ENCODE results near the gene SLC44A3. TPM values are rescaled to one million over a fixed set of nuclear protein-coding genes. Genes with fewer than 3 reads are reported as not detected.

The SLC44A3 gene
- total RNA-seq, 5 donors from 2014 or later (not counting 1 experiment from before 2014, with no cell fraction given), result 0.30 to 0.99 (median 0.74) TPM; not detected in 1

GRCh38 chr1:94817712-94818111 lies 2.4 kb upstream of the SLC44A3 start:
- ChIA-PET POLR2A (no interaction called here), CTCF (interaction anchor here in 1 of 2 donors (1.0 kb wide), 1 partner anchor 13 kb away, joined by 4 read pairs; no protein-coding TSS in a partner anchor)
- no peak for DNase-seq
- Histone ChIP-seq H3K9me3 (no peaks in the 10 kb centered on the region), H3K4me3 (ENCODE audit: control insufficient read depth in 1 of 2, extremely low read depth in 1 of 2, low read length in 1 of 2) (no peak overlapping the region), H3K27me3 (replicated peaks in 1 of 2; ENCODE audit: control insufficient read depth in 2 of 2, extremely low read depth in 1 of 2, insufficient read depth in 2 of 2, low read length in 1 of 2) (peaks cover 15 to 18% of the 10 kb centered on the region in 2 experiments), H3K36me3 (ENCODE audit: control insufficient read depth in 2 of 2, extremely low read depth in 1 of 2, insufficient read depth in 1 of 2, low read length in 1 of 2) (no peaks in the 10 kb centered on the region), H3K27ac (ENCODE audit: low read length) (no peak overlapping the region), H3K4me1 (ENCODE audit: control insufficient read depth in 1 of 2, extremely low read depth in 1 of 2, insufficient read depth in 2 of 2, low read length in 2 of 2) (peaks cover 2 to 12% of the 10 kb centered on the region in 2 experiments)
- no peak overlapping the region for H3K4me3 Mint-ChIP-seq
- peaks cover 0 to 15% (median 10%) of the 10 kb centered on the region in 3 donors for H3K4me1 Mint-ChIP-seq
- WGBS (ENCODE audit: insufficient coverage), result no CpG with 5 or more reads among the region's 2 CpGs
- no peak overlapping the region for H3K27ac Mint-ChIP-seq
- peaks cover 31 to 55% of the 10 kb centered on the region in 2 donors for H3K27me3 Mint-ChIP-seq
- no peak for ATAC-seq (replicated peaks in 1 of 4)
- H3K36me3 Mint-ChIP-seq, result no peaks in the 10 kb centered on the region
- H3K9me3 Mint-ChIP-seq, result peaks cover 0 to 9% (median 0%) of the 10 kb centered on the region in 3 donors

GRCh38 chr1:94819238-94819944 lies 766 bp upstream of the SLC44A3 start:
- DNase-seq (no peak), ATAC-seq (replicated peaks in 1 of 4) (no peak)
- ChIA-PET POLR2A (no interaction called here), CTCF (no interaction called here)
- Mint-ChIP-seq H3K27ac (no peak overlapping the region), H3K4me3 (peak overlapping the region; percentile 54 to 69 (median 65)), H3K27me3 (peaks cover 36 to 59% of the 10 kb centered on the region in 2 donors), H3K36me3 (no peaks in the 10 kb centered on the region), H3K4me1 (peaks cover 0 to 15% (median 10%) of the 10 kb centered on the region in 3 donors), H3K9me3 (no peaks in the 10 kb centered on the region)
- peaks cover 20 to 21% of the 10 kb centered on the region in 2 experiments for H3K27me3 ChIP-seq (replicated peaks in 1 of 2; ENCODE audit: control insufficient read depth in 2 of 2, extremely low read depth in 1 of 2, insufficient read depth in 2 of 2, low read length in 1 of 2)
- WGBS (ENCODE audit: insufficient coverage), result 40% methylated on average over 1 of the region's 14 CpGs
- H3K36me3 ChIP-seq (ENCODE audit: control insufficient read depth in 2 of 2, extremely low read depth in 1 of 2, insufficient read depth in 1 of 2, low read length in 1 of 2), result no peaks in the 10 kb centered on the region
- H3K27ac ChIP-seq (ENCODE audit: low read length), result no peak overlapping the region
- no peaks in the 10 kb centered on the region for H3K9me3 ChIP-seq
- H3K4me1 ChIP-seq (ENCODE audit: control insufficient read depth in 1 of 2, extremely low read depth in 1 of 2, insufficient read depth in 2 of 2, low read length in 2 of 2), result peaks cover 2 to 12% of the 10 kb centered on the region in 2 experiments
- peak overlapping the region; percentile 11 to 33 for H3K4me3 ChIP-seq (ENCODE audit: control insufficient read depth in 1 of 2, extremely low read depth in 1 of 2, low read length in 1 of 2)

GRCh38 chr1:94820936-94821335 lies 779 bp downstream of the SLC44A3 start:
- 33% methylated on average over 1 of the region's 7 CpGs for WGBS (ENCODE audit: insufficient coverage)
- Mint-ChIP-seq H3K9me3 (no peaks in the 10 kb centered on the region), H3K4me1 (peaks cover 0 to 15% (median 10%) of the 10 kb centered on the region in 3 donors), H3K27ac (no peak overlapping the region), H3K4me3 (peak overlapping the region; percentile 13 to 57 (median 44)), H3K27me3 (peaks cover 33 to 56% of the 10 kb centered on the region in 2 donors), H3K36me3 (no peaks in the 10 kb centered on the region)
- peaks cover 21 to 25% of the 10 kb centered on the region in 2 experiments for H3K27me3 ChIP-seq (replicated peaks in 1 of 2; ENCODE audit: control insufficient read depth in 2 of 2, extremely low read depth in 1 of 2, insufficient read depth in 2 of 2, low read length in 1 of 2)
- H3K27ac ChIP-seq (ENCODE audit: low read length), result no peak overlapping the region
- no peaks in the 10 kb centered on the region for H3K36me3 ChIP-seq (ENCODE audit: control insufficient read depth in 2 of 2, extremely low read depth in 1 of 2, insufficient read depth in 1 of 2, low read length in 1 of 2)
- no peaks in the 10 kb centered on the region for H3K9me3 ChIP-seq
- POLR2A ChIA-PET, result no interaction called here
- peaks cover 2 to 12% of the 10 kb centered on the region in 2 experiments for H3K4me1 ChIP-seq (ENCODE audit: control insufficient read depth in 1 of 2, extremely low read depth in 1 of 2, insufficient read depth in 2 of 2, low read length in 2 of 2)
- no peak for DNase-seq
- ATAC-seq (replicated peaks in 1 of 4), result no peak
- CTCF ChIA-PET, result interaction anchor here in 1 of 2 donors (0.6 kb wide), 1 partner anchor 321 kb away, joined by 5 read pairs; no protein-coding TSS in a partner anchor
- H3K4me3 ChIP-seq (ENCODE audit: control insufficient read depth in 1 of 2, extremely low read depth in 1 of 2, low read length in 1 of 2), result no peak overlapping the region

GRCh38 chr1:94821636-94822305 lies 1.6 kb downstream of the SLC44A3 start:
- H3K4me3 ChIP-seq (ENCODE audit: control insufficient read depth in 1 of 2, extremely low read depth in 1 of 2, low read length in 1 of 2), result no peak overlapping the region
- no peak overlapping the region for H3K27ac Mint-ChIP-seq
- 100% methylated on average over 1 of the region's 9 CpGs for WGBS (ENCODE audit: insufficient coverage)
- ChIA-PET CTCF (interaction anchor here in 1 of 2 donors (0.6 kb wide), 1 partner anchor 33 kb away, joined by 4 read pairs; no protein-coding TSS in a partner anchor), POLR2A (interaction anchor here in 1 of 2 donors (0.6 kb wide), 1 partner anchor 32 kb away, joined by 3 read pairs; no protein-coding TSS in a partner anchor)
- peaks cover 2 to 12% of the 10 kb centered on the region in 2 experiments for H3K4me1 ChIP-seq (ENCODE audit: control insufficient read depth in 1 of 2, extremely low read depth in 1 of 2, insufficient read depth in 2 of 2, low read length in 2 of 2)
- H3K27me3 Mint-ChIP-seq, result peaks cover 33 to 54% of the 10 kb centered on the region in 2 donors
- no peaks in the 10 kb centered on the region for H3K9me3 ChIP-seq
- no peaks in the 10 kb centered on the region for H3K9me3 Mint-ChIP-seq
- ATAC-seq (replicated peaks in 1 of 4) (no peak), DNase-seq (no peak)
- no peaks in the 10 kb centered on the region for H3K36me3 ChIP-seq (ENCODE audit: control insufficient read depth in 2 of 2, extremely low read depth in 1 of 2, insufficient read depth in 1 of 2, low read length in 1 of 2)
- H3K36me3 Mint-ChIP-seq, result no peaks in the 10 kb centered on the region
- H3K27ac ChIP-seq (ENCODE audit: low read length), result no peak overlapping the region
- peaks cover 23 to 25% of the 10 kb centered on the region in 2 experiments for H3K27me3 ChIP-seq (replicated peaks in 1 of 2; ENCODE audit: control insufficient read depth in 2 of 2, extremely low read depth in 1 of 2, insufficient read depth in 2 of 2, low read length in 1 of 2)
- no peak overlapping the region for H3K4me3 Mint-ChIP-seq
- H3K4me1 Mint-ChIP-seq, result peaks cover 0 to 15% (median 10%) of the 10 kb centered on the region in 3 donors

GRCh38 chr1:94823116-94823515 lies 3.0 kb downstream of the SLC44A3 start:
- no peak for DNase-seq
- 100% methylated on average over 2 of the region's 3 CpGs for WGBS (ENCODE audit: insufficient coverage)
- no peak overlapping the region for H3K27ac ChIP-seq (ENCODE audit: low read length)
- H3K27me3 ChIP-seq (replicated peaks in 1 of 2; ENCODE audit: control insufficient read depth in 2 of 2, extremely low read depth in 1 of 2, insufficient read depth in 2 of 2, low read length in 1 of 2), result peaks cover 24 to 25% of the 10 kb centered on the region in 2 experiments
- POLR2A ChIA-PET, result no interaction called here
- no peaks in the 10 kb centered on the region for H3K36me3 Mint-ChIP-seq
- no peaks in the 10 kb centered on the region for H3K36me3 ChIP-seq (ENCODE audit: control insufficient read depth in 2 of 2, extremely low read depth in 1 of 2, insufficient read depth in 1 of 2, low read length in 1 of 2)
- H3K4me1 ChIP-seq (ENCODE audit: control insufficient read depth in 1 of 2, extremely low read depth in 1 of 2, insufficient read depth in 2 of 2, low read length in 2 of 2), result peaks cover 2 to 12% of the 10 kb centered on the region in 2 experiments
- no peaks in the 10 kb centered on the region for H3K9me3 ChIP-seq
- no peak overlapping the region for H3K4me3 ChIP-seq (ENCODE audit: control insufficient read depth in 1 of 2, extremely low read depth in 1 of 2, low read length in 1 of 2)
- peaks cover 32 to 45% of the 10 kb centered on the region in 2 donors for H3K27me3 Mint-ChIP-seq
- H3K9me3 Mint-ChIP-seq, result no peaks in the 10 kb centered on the region
- CTCF ChIA-PET, result no interaction called here
- no peak overlapping the region for H3K4me3 Mint-ChIP-seq
- no peak for ATAC-seq (replicated peaks in 1 of 4)
- H3K4me1 Mint-ChIP-seq, result peaks cover 0 to 15% (median 10%) of the 10 kb centered on the region in 3 donors
- no peak overlapping the region for H3K27ac Mint-ChIP-seq

- H3K4me1 Mint-ChIP-seq, result peaks cover 0 to 4% (median 1%) of the 10 kb centered on the region in 3 donors
- H3K9me3 Mint-ChIP-seq, result no peaks in the 10 kb centered on the region
- WGBS (ENCODE audit: insufficient coverage), result 87% methylated on average over 2 of the region's 2 CpGs
- H3K9me3 ChIP-seq, result no peaks in the 10 kb centered on the region
- H3K4me3 ChIP-seq (ENCODE audit: control insufficient read depth in 1 of 2, extremely low read depth in 1 of 2, low read length in 1 of 2), result no peak overlapping the region
- no peak overlapping the region for H3K27ac Mint-ChIP-seq
- no peaks in the 10 kb centered on the region for H3K4me1 ChIP-seq (ENCODE audit: control insufficient read depth in 1 of 2, extremely low read depth in 1 of 2, insufficient read depth in 2 of 2, low read length in 2 of 2)
- ATAC-seq (replicated peaks in 1 of 4), result no peak
- H3K36me3 ChIP-seq (ENCODE audit: control insufficient read depth in 2 of 2, extremely low read depth in 1 of 2, insufficient read depth in 1 of 2, low read length in 1 of 2), result no peaks in the 10 kb centered on the region
- ChIA-PET POLR2A (no interaction called here), CTCF (no interaction called here)
- no peaks in the 10 kb centered on the region for H3K36me3 Mint-ChIP-seq
- peaks cover 8 to 23% of the 10 kb centered on the region in 2 experiments for H3K27me3 ChIP-seq (replicated peaks in 1 of 2; ENCODE audit: control insufficient read depth in 2 of 2, extremely low read depth in 1 of 2, insufficient read depth in 2 of 2, low read length in 1 of 2)
- no peak overlapping the region for H3K27ac ChIP-seq (ENCODE audit: low read length)
- H3K27me3 Mint-ChIP-seq, result peaks cover 16 to 36% of the 10 kb centered on the region in 2 donors
- H3K4me3 Mint-ChIP-seq, result no peak overlapping the region
- no peak for DNase-seq
Observed at GRCh38 chr1:94825936-94826335, 5.8 kb downstream of the SLC44A3 start.
